Astrocyte (in vitro differentiated cells and primary cell): ENCODE results near the gene ARPIN.

Source experiments
- CTCF ChIP-seq: IDR thresholded peaks from 2 replicates; pipeline ENCODE4 v1.5.1; 2011; ENCODE audit warnings: low read depth, mild to moderate bottlenecking, inconsistent platforms, low read length, moderate library complexity; ENCODE audit not compliant: insufficient read depth
- EZH2 ChIP-seq: IDR thresholded peaks from 2 replicates; pipeline ENCODE4 v1.6.1; 2012; ENCODE audit warnings: mild to moderate bottlenecking, low read length, inconsistent platforms; ENCODE audit not compliant: insufficient read depth

- TF ChIP-seq CTCF, result no peak
- TF ChIP-seq EZH2, result no peak
Observed at GRCh38 chr15:89958107-89958805, 45.5 kb upstream of the ARPIN start.
